K562 (cell line): ENCODE data around the gene RREB1. TPM values are rescaled to one million over a fixed set of nuclear protein-coding genes. Genes with fewer than 3 reads are reported as not detected.

Experiments
- ATAC-seq: fragments of 200-7000 bp; cut with Tn5 transposase; 3 replicates; pipeline ENCODE4 v1.9.1; 2020; ENCODE audit warnings: moderate library complexity
- BruUV-seq: library from RNA; stranded (reverse); fragments of 400-500 nt; replicated peaks from 2 replicates; lab custom pipeline; 2021; lab: Mats Ljungman, UMichigan
- CTCF ChIA-PET: fragments of 300-600 bp; formaldehyde crosslinking; extraction: SDS; loops from one replicate; lab custom pipeline; 2021; ENCODE audit warnings: low intra/inter-chr PET ratio; lab: Yijun Ruan, JAX
- POLR2A ChIA-PET: fragments of 300-600, 350-650 bp; sonication (Branson Sonifier 250); formaldehyde crosslinking; extraction: SDS; loops from one replicate; lab custom pipeline; 2021; ENCODE audit warnings: antibody characterized with exemption, inconsistent platforms; lab: Yijun Ruan, JAX
- DNase-seq, 4 experiments: peaks; one replicate each; pipeline versions ENCODE4 v3.0.0 to v3.0.0-alpha.2; 2011 to 2018; ENCODE audit warnings: low spot score in 3 of 4, mixed read lengths in 3 of 4; ENCODE audit errors: extremely low read depth in 1 of 4
- FAIRE-seq: peaks from 2 replicates; lab custom pipeline; 2011; peaks lifted over from hg19 to GRCh38; lab: Jason Lieb, UNC
- H2AFZ ChIP-seq: 2 replicates; pipeline ENCODE4 v1.6.0; 2011; ENCODE audit warnings: low read depth, low read length, control low read depth, inconsistent platforms
- H3K27ac ChIP-seq: fragments of 200-600 bp; 3 replicates; pipeline ENCODE4 v1.8.0; 2011; ENCODE audit warnings: low read depth, mild to moderate bottlenecking, control low read depth, inconsistent platforms, low read length, moderate library complexity, mixed read lengths; ENCODE audit errors: extremely low read depth
- H3K27me3 ChIP-seq, 2 experiments: fragments of 300-600 bp in 1 of 2; 2 replicates in 1 of 2; 3 replicates in 1 of 2; pipeline versions ENCODE4 v1.6.0 to v1.8.0; 2011; ENCODE audit warnings: inconsistent platforms in 2 of 2, low read length in 2 of 2, mild to moderate bottlenecking in 1 of 2, mixed read lengths in 1 of 2, moderate library complexity in 1 of 2; ENCODE audit not compliant: control insufficient read depth in 2 of 2, insufficient read depth in 2 of 2
- H3K36me3 ChIP-seq: fragments of 300-600 bp; 3 replicates; pipeline ENCODE4 v1.8.0; 2011; ENCODE audit warnings: mild to moderate bottlenecking, low read length, inconsistent platforms; ENCODE audit not compliant: control insufficient read depth, insufficient read depth
- H3K4me1 ChIP-seq, 2 experiments: fragments of 200-600 bp in 1 of 2; replicated peaks in 1 of 2; 2 replicates in 1 of 2; 3 replicates in 1 of 2; pipeline versions ENCODE4 v1.5.1 to v1.8.0; 2011; ENCODE audit warnings: inconsistent platforms in 2 of 2, low read length in 2 of 2, mild to moderate bottlenecking in 1 of 2, mixed read lengths in 1 of 2, moderate library complexity in 1 of 2; ENCODE audit not compliant: control insufficient read depth in 2 of 2, insufficient read depth in 2 of 2
- H3K4me2 ChIP-seq: 2 replicates; pipeline ENCODE4 v1.6.1; 2011; ENCODE audit warnings: low read length, control low read depth, inconsistent platforms, mixed read lengths; ENCODE audit not compliant: insufficient read depth
- H3K4me3 ChIP-seq: fragments of 200-600 bp; sonication (generic), shearing (Covaris generic); 2 replicates; pipeline ENCODE4 v1.5.1; 2016; ENCODE audit warnings: control low read depth, inconsistent platforms
- H3K79me2 ChIP-seq: fragments of 200-600 bp; 3 replicates; pipeline ENCODE4 v1.8.0; 2011; ENCODE audit warnings: low read length, inconsistent platforms; ENCODE audit not compliant: control insufficient read depth, insufficient read depth
- H3K9ac ChIP-seq, 2 experiments: 2 replicates each; pipeline versions ENCODE4 v1.6.0 to v1.6.1; 2011; ENCODE audit warnings: low read depth in 2 of 2, low read length in 2 of 2, control low read depth in 1 of 2, inconsistent platforms in 1 of 2, mild to moderate bottlenecking in 1 of 2, mixed read lengths in 1 of 2; ENCODE audit not compliant: insufficient read depth in 1 of 2
- H3K9me1 ChIP-seq: one replicate; pipeline ENCODE4 v1.6.0; 2011; ENCODE audit warnings: inconsistent platforms, mild to moderate bottlenecking, low read length, moderate library complexity; ENCODE audit not compliant: control insufficient read depth, insufficient read depth
- H3K9me3 ChIP-seq: replicated peaks from 2 replicates; pipeline ENCODE4 v1.5.1; 2011; ENCODE audit warnings: low read depth, low read length, inconsistent platforms; ENCODE audit not compliant: control insufficient read depth, insufficient read depth
- H4K20me1 ChIP-seq: replicated peaks from 2 replicates; pipeline ENCODE4 v1.6.1; 2011; ENCODE audit warnings: low read length, inconsistent platforms, mixed read lengths; ENCODE audit not compliant: control insufficient read depth, insufficient read depth
- CTBP1 ChIP-seq: fragments of 450-650 bp; IDR thresholded peaks from 2 replicates; pipeline ENCODE4 v1.6.1; 2016; ENCODE audit warnings: borderline replicate concordance
- GABPB1 ChIP-seq: sonication (generic); formaldehyde crosslinking; IDR thresholded peaks from 2 replicates; pipeline ENCODE4 v1.8.0; 2022; ENCODE audit warnings: mild to moderate bottlenecking, missing genetic modification reagents
- MEF2D ChIP-seq: conservative IDR thresholded peaks from 2 replicates; pipeline ENCODE4 v1.6.1; 2016; ENCODE audit warnings: low read depth, missing genetic modification characterization, missing compliant biosample characterization
- TAF15 ChIP-seq: fragments of 200-400 bp; formaldehyde crosslinking; IDR thresholded peaks from 2 replicates; pipeline ENCODE4 v1.6.1; 2017; ENCODE audit warnings: mild to moderate bottlenecking, low read depth, low read length, moderate library complexity
- WGBS: fragments of 100-300 bp; shearing (Covaris generic); methylation state at CpG from one replicate; pipeline ENCODE4 v1.1.6; 2016; ENCODE audit warnings: low coverage, mixed read lengths; ENCODE audit not compliant: insufficient coverage; ENCODE audit errors: missing lambda C conversion rate; 5-methylcytosine and 5-hydroxymethylcytosine counted together
- in situ Hi-C: fragments of 300-500 bp; cut with MboI; formaldehyde crosslinking; loops from 4 replicates; pipeline ENCODE4 v1.15.0; 2018; ENCODE audit warnings: inconsistent platforms, mixed read lengths
- intact Hi-C: fragments of 100-400 bp; cut with micrococcal nuclease; formaldehyde crosslinking; loops from 2 replicates; pipeline ENCODE4 v1.14.2; 2022
- polyA plus RNA-seq, 8 experiments: library from polyadenylated mRNA; depleted of rRNA in 4 of 8; stranded (reverse) in 5 of 8; unstranded in 3 of 8; fragments of >200 nt; fragmentation: Nextera tagmentation in 2 of 8; fragmentation: Illumina TruSeq in 1 of 8; extraction: Ambion mirVana in 2 of 8; extraction: Trizol in 1 of 8; gene quantifications; 2 replicates each; pipeline versions ENCODE4 v1.2.1 to v1.2.3, GENCODE V29; 2011 to 2014; ENCODE audit warnings: inconsistent platforms in 1 of 8, missing spikeins in 1 of 8
- total RNA-seq, 7 experiments: library from RNA; depleted of rRNA in 6 of 7; stranded (reverse); fragments of >200 nt in 6 of 7; fragmentation: Illumina TruSeq in 2 of 7; extraction: Trizol in 2 of 7; gene quantifications; 2 replicates each; pipeline versions ENCODE4 v1.2.1 to v1.2.3, GENCODE V29; 2011 to 2021; ENCODE audit warnings: low replicate concordance in 1 of 7
- TF ChIP-seq, protein P1 (sequence below): sonication (generic); formaldehyde crosslinking; IDR thresholded peaks from 2 replicates; pipeline ENCODE4 v1.8.0; 2022; ENCODE audit warnings: missing genetic modification reagents, mild to moderate bottlenecking, borderline replicate concordance
- TF ChIP-seq, protein P2 (sequence below): fragments of 450-650 bp; formaldehyde crosslinking; IDR thresholded peaks from 2 replicates; pipeline ENCODE4 v1.4.0; 2022; ENCODE audit warnings: missing genetic modification characterization

Gene RREB1
- total and polyA plus RNA-seq, 9 of the 15 experiments (the other 6 are each of a cell fraction or from before 2014, with no cell fraction given) = 3.3 to 64.2 (median 19.3) TPM

DNA sequence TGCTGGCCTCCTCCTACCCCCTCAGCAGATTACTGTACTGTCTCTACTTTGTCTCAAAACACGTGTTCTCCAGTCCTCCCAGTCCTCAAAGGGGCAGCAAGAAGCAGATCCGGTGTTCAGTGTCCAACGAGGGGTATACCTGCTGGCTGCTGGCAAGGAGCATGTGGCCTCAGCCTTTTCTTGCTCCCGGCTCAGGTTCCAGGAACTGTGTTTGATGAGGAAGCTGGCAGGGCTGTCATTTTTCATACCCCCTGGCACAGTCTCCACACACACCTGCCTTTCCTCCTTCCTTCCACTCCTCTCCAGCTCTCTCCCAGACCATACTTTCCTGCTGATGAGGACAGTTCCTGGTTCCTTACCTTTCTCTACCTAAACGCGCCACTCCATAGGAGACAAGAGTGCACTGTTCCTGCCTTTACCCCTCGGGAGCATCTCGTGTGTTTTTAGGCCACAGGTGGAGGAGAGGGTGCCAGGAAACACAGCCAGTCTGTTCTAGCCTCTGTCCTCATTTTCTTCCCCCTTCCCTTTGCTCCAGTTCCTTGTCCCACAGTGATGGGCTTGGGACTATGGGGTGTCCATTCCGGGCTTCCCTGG, 128.0 kb downstream of the RREB1 start:
- Histone ChIP-seq H3K9ac (peak overlapping the region; percentile 40 to 78; a peak in 2 of 4 replicates), H3K9me1 (peaks cover 2% of the 10 kb centered on the region), H3K4me2 (peak overlapping the region; percentile 39), H3K27me3 (no peaks in the 10 kb centered on the region), H3K4me3 (no peak overlapping the region), H3K9me3 (no peaks in the 10 kb centered on the region)
- DNase-seq (no peak), ATAC-seq (peak; percentile 8), FAIRE-seq (peak; percentile 32)
- POLR2A ChIA-PET = interaction anchor here (0.9 to 1.5 kb wide), 6 partner anchors 11 to 559 kb away, joined by 3 to 7 read pairs (median 4); no protein-coding TSS in a partner anchor
- no TSS peak for BruUV-seq
- in situ Hi-C loops = loop anchor here (25.0 kb wide), 1 partner anchor 549 kb away; no protein-coding TSS in a partner anchor
- TF ChIP-seq, protein P1, sequence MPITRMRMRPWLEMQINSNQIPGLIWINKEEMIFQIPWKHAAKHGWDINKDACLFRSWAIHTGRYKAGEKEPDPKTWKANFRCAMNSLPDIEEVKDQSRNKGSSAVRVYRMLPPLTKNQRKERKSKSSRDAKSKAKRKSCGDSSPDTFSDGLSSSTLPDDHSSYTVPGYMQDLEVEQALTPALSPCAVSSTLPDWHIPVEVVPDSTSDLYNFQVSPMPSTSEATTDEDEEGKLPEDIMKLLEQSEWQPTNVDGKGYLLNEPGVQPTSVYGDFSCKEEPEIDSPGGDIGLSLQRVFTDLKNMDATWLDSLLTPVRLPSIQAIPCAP (CRISPR knock-in tag) = no peak
- TF ChIP-seq CTBP1 (0 out of 2 replicates have a peak, but pooled peaks have one; percentile 42), MEF2D (tag) (no peak), GABPB1 (CRISPR knock-in tag) (0 out of 2 replicates have a peak, but pooled peaks have one; percentile 24), TAF15 (no peak)
- TF ChIP-seq, protein P2, sequence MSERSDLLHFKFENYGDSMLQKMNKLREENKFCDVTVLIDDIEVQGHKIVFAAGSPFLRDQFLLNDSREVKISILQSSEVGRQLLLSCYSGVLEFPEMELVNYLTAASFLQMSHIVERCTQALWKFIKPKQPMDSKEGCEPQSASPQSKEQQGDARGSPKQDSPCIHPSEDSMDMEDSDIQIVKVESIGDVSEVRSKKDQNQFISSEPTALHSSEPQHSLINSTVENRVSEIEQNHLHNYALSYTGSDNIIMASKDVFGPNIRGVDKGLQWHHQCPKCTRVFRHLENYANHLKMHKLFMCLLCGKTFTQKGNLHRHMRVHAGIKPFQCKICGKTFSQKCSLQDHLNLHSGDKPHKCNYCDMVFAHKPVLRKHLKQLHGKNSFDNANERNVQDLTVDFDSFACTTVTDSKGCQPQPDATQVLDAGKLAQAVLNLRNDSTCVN = peak; percentile 50; the same call in 1 of the 2 replicates
- TF ChIP-seq, all 486 proteins: peak for 3
- H3K4me1 ChIP-seq = peaks cover 24 to 31% of the 10 kb centered on the region in 2 experiments
- peaks cover 85% of the 10 kb centered on the region for H3K36me3 ChIP-seq
- intact Hi-C loops = loop anchor here (5.0 to 10.0 kb wide), 2 partner anchors 129 to 221 kb away; partner anchors contain the start of gene RREB1
- 36% methylated on average over 9 of the region's 9 CpGs for WGBS
- CTCF ChIA-PET = no interaction called here
- 0 out of 2 replicates have a peak, but pooled peaks cover 5% of the 10 kb centered on the region for H4K20me1 ChIP-seq
- peaks cover 70% of the 10 kb centered on the region for H3K79me2 ChIP-seq
- H3K27ac ChIP-seq = peak overlapping the region; percentile 46
- H2AFZ ChIP-seq = peak overlapping the region; percentile 35
